Transverse colon (tissue), 4 donors: ENCODE results near the gene GRAMD2B. TPM values are rescaled to one million over a fixed set of nuclear protein-coding genes. Genes with fewer than 3 reads are reported as not detected.

ENCODE experiments used
- DNase-seq: peaks from one replicate; pipeline ENCODE4 v3.0.0-alpha.2; 2019
- H3K27ac ChIP-seq, 4 donors: fragments of 200-600 bp; sonication (generic); 2 replicates each; pipeline ENCODE4 v1.5.1; 2016 to 2018; ENCODE audit warnings: inconsistent platforms in 4 of 4
- H3K27me3 ChIP-seq: fragments of 200-600 bp; sonication (generic); 2 replicates; pipeline ENCODE4 v1.5.1; 2017; ENCODE audit warnings: inconsistent platforms
- H3K36me3 ChIP-seq, 4 donors: fragments of 200-600 bp; sonication (generic); 2 replicates each; pipeline ENCODE4 v1.5.1; 2017 to 2019; ENCODE audit warnings: inconsistent platforms in 4 of 4
- H3K4me1 ChIP-seq, 4 donors: fragments of 200-600 bp; sonication (generic); 2 replicates each; pipeline ENCODE4 v1.5.1; 2017 to 2020; ENCODE audit warnings: inconsistent platforms in 4 of 4
- H3K4me3 ChIP-seq, 4 donors: fragments of 200-600 bp; sonication (generic); 1 replicate in 1 of 4; 2 replicates in 3 of 4; pipeline versions ENCODE4 v1.5.1 to v1.6.1; 2017 to 2019; ENCODE audit warnings: inconsistent platforms in 4 of 4
- H3K9me3 ChIP-seq, 2 donors: fragments of 200-600 bp; sonication (generic); 2 replicates each; pipeline ENCODE4 v1.5.1; 2017 to 2019; ENCODE audit warnings: inconsistent platforms in 2 of 2
- EP300 ChIP-seq: sonication (generic); formaldehyde crosslinking; IDR thresholded peaks from one replicate; pipeline ENCODE4 v1.6.1; 2017; ENCODE audit warnings: antibody characterized with exemption, low read depth
- POLR2A ChIP-seq: fragments of 450-650 bp; IDR thresholded peaks from one replicate; pipeline ENCODE4 v1.6.1; 2016; ENCODE audit warnings: antibody characterized with exemption, mild to moderate bottlenecking, moderate library complexity
- POLR2AphosphoS5 ChIP-seq, 3 donors: sonication (generic); formaldehyde crosslinking; IDR thresholded peaks; one replicate each; pipeline ENCODE4 v1.6.1; 2016; ENCODE audit warnings: antibody characterized with exemption in 3 of 3
- WGBS, 2 donors: methylation state at CpG; one replicate each; pipeline ENCODE4 v1.1.5; 2018; ENCODE audit warnings: low coverage in 1 of 2; 5-methylcytosine and 5-hydroxymethylcytosine counted together
- in situ Hi-C, 4 donors: fragments of 200-750 bp; cut with MboI; loops; one replicate each; pipeline versions ENCODE4 v1.15.0 to v1.15.1; 2017; ENCODE audit warnings: low sequenced_read_pairs in 3 of 4, low pct_ligation_motif_present in 1 of 4, low pct_unique_long_range_greater_than_20kb in 1 of 4
- intact Hi-C: fragments of 100-400 bp; cut with DNase I; formaldehyde crosslinking; loops from one replicate; pipeline ENCODE4 v1.15.1; 2023; ENCODE audit warnings: low total_unique reads
- total RNA-seq, 4 donors: library from RNA; depleted of rRNA; stranded (reverse); fragments of >200 nt; gene quantifications; one replicate each; pipeline ENCODE4 v1.1.0, GENCODE V29; 2016
- TF ChIP-seq, protein P1 (sequence below), 5 experiments: fragments of 200-600 bp in 3 of 5; fragments of 450-650 bp in 2 of 5; sonication (generic) in 3 of 5; IDR thresholded peaks; 1 replicate in 2 of 5; 2 replicates in 3 of 5; pipeline ENCODE4 v1.5.1; 2016 to 2017; ENCODE audit warnings: antibody characterized with exemption in 5 of 5, inconsistent platforms in 3 of 5, mild to moderate bottlenecking in 2 of 5, moderate library complexity in 1 of 5

Gene GRAMD2B
- total RNA-seq, 4 donors from 2014 or later: 93.9 to 191 (median 161) TPM

DNA sequence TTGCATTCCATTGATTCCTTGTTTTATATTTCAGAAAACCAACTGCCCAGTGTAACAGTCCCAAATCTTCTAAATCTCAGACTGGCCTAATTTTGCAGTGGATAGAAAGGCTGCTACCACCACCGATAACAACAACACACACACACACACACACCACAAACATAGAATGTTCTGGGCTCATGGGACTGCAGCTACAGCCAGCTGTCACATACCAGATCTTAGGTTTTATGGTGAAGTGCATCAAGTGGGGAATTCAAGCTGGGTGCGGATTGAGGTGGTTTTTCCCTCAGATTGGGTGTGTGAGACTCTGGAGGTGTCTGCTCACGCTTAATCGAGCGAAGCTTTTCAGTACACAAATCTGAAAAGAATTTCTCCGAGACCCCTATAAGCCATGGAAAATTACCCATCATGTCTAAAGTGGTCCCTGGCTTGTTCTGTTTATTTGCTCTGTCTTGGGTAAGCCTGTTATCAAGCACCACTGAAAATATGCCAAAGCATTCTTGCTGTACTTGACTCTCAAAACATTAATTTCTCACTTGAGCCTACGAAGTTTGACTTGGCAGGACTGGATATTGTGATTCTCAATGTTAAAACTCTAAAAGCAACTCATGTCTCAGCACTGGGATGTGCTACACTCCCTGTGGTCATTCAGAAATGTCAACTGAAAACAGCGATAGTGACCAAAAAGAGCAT lies 100.8 kb downstream of the GRAMD2B start:
- no peak for DNase-seq
- 66 to 80% methylated on average over 1 to 8 of the region's 8 CpGs for WGBS, 2 donors
- Histone ChIP-seq H3K4me3 (no peak overlapping the region), H3K9me3 (no peaks in the 10 kb centered on the region), H3K27me3 (no peaks in the 10 kb centered on the region), H3K4me1 (peaks cover 16 to 47% (median 22%) of the 10 kb centered on the region in 4 donors), H3K36me3 (no peaks in the 10 kb centered on the region), H3K27ac (peak overlapping the region; percentile 20 to 57 (median 34))
- intact Hi-C loops (no loop called here), in situ Hi-C loops (no loop called here)
- TF ChIP-seq, protein P1, sequence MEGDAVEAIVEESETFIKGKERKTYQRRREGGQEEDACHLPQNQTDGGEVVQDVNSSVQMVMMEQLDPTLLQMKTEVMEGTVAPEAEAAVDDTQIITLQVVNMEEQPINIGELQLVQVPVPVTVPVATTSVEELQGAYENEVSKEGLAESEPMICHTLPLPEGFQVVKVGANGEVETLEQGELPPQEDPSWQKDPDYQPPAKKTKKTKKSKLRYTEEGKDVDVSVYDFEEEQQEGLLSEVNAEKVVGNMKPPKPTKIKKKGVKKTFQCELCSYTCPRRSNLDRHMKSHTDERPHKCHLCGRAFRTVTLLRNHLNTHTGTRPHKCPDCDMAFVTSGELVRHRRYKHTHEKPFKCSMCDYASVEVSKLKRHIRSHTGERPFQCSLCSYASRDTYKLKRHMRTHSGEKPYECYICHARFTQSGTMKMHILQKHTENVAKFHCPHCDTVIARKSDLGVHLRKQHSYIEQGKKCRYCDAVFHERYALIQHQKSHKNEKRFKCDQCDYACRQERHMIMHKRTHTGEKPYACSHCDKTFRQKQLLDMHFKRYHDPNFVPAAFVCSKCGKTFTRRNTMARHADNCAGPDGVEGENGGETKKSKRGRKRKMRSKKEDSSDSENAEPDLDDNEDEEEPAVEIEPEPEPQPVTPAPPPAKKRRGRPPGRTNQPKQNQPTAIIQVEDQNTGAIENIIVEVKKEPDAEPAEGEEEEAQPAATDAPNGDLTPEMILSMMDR (IDR thresholded peaks at IDR 0.05): no peak
- no peak for TF ChIP-seq POLR2AphosphoS5 (IDR thresholded peaks at IDR 0.05)
- no peak for TF ChIP-seq EP300
- no peak for TF ChIP-seq POLR2A

DNA sequence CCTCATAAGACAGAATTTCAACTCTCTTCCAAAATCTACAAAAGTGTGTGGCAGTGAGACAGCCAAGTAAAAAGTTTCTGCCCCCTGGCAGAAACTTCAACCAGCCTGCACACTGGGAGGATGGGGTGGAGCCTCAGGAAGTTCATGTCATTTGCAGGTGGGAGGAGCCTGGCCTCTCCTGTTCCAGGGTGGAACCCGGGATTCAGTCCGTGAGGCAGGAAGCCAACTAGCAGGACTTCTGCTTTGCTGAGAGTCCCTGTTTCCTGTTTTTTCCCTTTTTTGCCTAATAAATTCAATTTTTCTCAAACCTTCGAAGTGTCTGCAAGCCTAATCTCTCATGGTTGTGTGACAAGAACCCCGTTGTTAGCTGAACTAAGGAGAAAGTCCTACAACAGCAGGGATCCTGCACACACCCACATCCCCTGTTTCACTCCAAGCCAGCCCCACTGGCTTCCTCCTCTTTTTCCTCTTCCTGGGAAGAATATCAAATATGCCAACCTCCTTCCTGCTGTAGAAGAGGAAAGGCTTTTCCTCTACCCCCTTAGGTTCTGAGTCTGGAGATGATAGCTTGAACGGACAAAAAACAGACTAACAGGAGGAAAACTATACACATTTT lies 102.5 kb downstream of the GRAMD2B start:
- Histone ChIP-seq H3K4me3 (no peak overlapping the region), H3K27me3 (no peaks in the 10 kb centered on the region), H3K27ac (peak overlapping the region; percentile 58 to 66 (median 61)), H3K4me1 (peaks cover 6 to 29% (median 7%) of the 10 kb centered on the region in 4 donors), H3K36me3 (no peaks in the 10 kb centered on the region), H3K9me3 (no peaks in the 10 kb centered on the region)
- 45 to 46% methylated on average over 4 to 5 of the region's 5 CpGs for WGBS, 2 donors
- peak; percentile 79 for DNase-seq
- intact Hi-C loops: no loop called here
- peak in 1 of 3 donors; percentile 36 for TF ChIP-seq POLR2AphosphoS5 (IDR thresholded peaks at IDR 0.05)
- no peak for TF ChIP-seq EP300
- in situ Hi-C loops: no loop called here

DNA sequence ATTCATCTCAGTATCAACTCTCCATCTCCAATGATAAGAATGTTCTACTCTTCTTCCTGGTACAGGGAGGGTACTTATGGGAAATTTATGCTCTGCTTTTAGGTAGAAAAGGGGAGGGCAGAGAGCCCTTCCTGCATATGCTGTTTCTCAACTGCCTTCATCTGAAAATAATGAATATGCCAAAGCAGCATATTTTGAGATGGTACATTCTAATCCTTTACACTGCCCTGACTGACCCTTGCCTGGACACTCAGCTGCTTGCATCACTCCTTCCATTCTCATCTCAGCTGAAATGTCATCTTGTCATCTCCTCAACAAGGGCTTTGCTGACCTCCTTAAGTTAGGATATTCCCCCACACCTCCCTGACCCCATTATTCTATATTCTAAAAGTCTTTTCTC lies 103.3 kb downstream of the GRAMD2B start:
- intact Hi-C loops: no loop called here
- Histone ChIP-seq H3K27ac (peak overlapping the region; percentile 58 to 66 (median 61)), H3K36me3 (no peaks in the 10 kb centered on the region), H3K27me3 (no peaks in the 10 kb centered on the region), H3K4me1 (peaks cover 5 to 29% (median 14%) of the 10 kb centered on the region in 4 donors), H3K4me3 (no peak overlapping the region), H3K9me3 (no peaks in the 10 kb centered on the region)
- TF ChIP-seq POLR2AphosphoS5 (IDR thresholded peaks at IDR 0.05): no peak
- TF ChIP-seq, protein P1 (IDR thresholded peaks at IDR 0.05): no peak
- TF ChIP-seq POLR2A: no peak
- TF ChIP-seq EP300: no peak
- in situ Hi-C loops: no loop called here
- DNase-seq: no peak

DNA sequence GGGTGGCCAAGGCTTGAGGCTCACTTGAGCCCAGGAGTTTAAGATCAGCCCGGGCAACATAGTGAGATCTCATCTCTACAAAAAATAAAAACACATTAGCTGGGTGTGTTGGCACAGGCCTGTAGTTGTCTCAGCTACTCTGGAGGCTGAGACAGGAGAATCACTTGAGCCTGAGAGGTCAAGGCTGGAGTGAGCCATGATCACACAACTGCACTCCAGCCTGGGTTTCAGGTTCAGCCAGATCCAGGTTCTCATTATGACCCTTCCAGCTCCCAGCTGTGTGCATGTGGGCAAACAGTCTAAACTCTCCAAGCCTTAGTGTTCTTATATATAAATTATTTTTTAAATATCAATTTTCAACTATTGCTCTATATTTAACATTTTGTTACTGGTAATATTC lies 103.9 kb downstream of the GRAMD2B start:
- Histone ChIP-seq H3K4me1 (peaks cover 12 to 36% (median 21%) of the 10 kb centered on the region in 4 donors), H3K9me3 (no peaks in the 10 kb centered on the region), H3K27ac (peak overlapping the region in 1 of 4 donors; percentile 5), H3K27me3 (no peaks in the 10 kb centered on the region), H3K4me3 (no peak overlapping the region), H3K36me3 (no peaks in the 10 kb centered on the region)
- 90% methylated on average over 1 of the region's 1 CpG; no CpG with 5 or more reads in 1 of the 2 donors for WGBS, 2 donors
- no peak for DNase-seq
- TF ChIP-seq EP300: no peak
- no peak for TF ChIP-seq POLR2AphosphoS5 (IDR thresholded peaks at IDR 0.05)
- TF ChIP-seq POLR2A: no peak
- TF ChIP-seq, protein P1 (IDR thresholded peaks at IDR 0.05): no peak
- intact Hi-C loops: no loop called here
- in situ Hi-C loops: no loop called here
